ENCODE results near the gene EME2.

EME2 gene

GRCh38 chr16:1778200-1779179, 5.9 kb downstream of the EME2 start:
- no peak for DNase-seq

- no peak for DNase-seq
Observed at GRCh38 chr16:1779234-1779701, 6.7 kb downstream of the EME2 start.

GRCh38 chr16:1779741-1780676, 7.4 kb downstream of the EME2 start:
- no peak for DNase-seq

GRCh38 chr16:1780677-1781072, 8.1 kb downstream of the EME2 start:
- DNase-seq, result no peak

GRCh38 chr16:1781254-1781653, 8.6 kb downstream of the EME2 start:
- no peak for DNase-seq

GRCh38 chr16:1781758-1782407, 9.3 kb downstream of the EME2 start:
- DNase-seq, result no peak

GRCh38 chr16:1782408-1783264, 10.0 kb downstream of the EME2 start, which contains the start of the genes NUBP2 and SPSB3:
NUBP2 (plus strand) TSS chr16:1782960; CDS start chr16:1783021, 61 bp downstream.
SPSB3 (minus strand) TSS chr16:1782571; CDS start chr16:1781483, 1,088 bp downstream.
- DNase-seq, result peak; percentile 100

GRCh38 chr16:1784977-1785845, 12.6 kb downstream of the EME2 start:
- DNase-seq, result no peak

GRCh38 chr16:1785846-1786170, 13.2 kb downstream of the EME2 start:
- DNase-seq, result no peak

GRCh38 chr16:1786242-1787055, 13.8 kb downstream of the EME2 start:
- no peak for DNase-seq

- no peak for DNase-seq
Observed at GRCh38 chr16:1787056-1787321, 14.4 kb downstream of the EME2 start.

GRCh38 chr16:1787322-1788094, 14.9 kb downstream of the EME2 start:
- DNase-seq, result no peak

GRCh38 chr16:1788095-1788707, 15.6 kb downstream of the EME2 start:
- DNase-seq, result no peak

GRCh38 chr16:1788708-1789100, 16.1 kb downstream of the EME2 start:
- no peak for DNase-seq

- DNase-seq, result no peak
Observed at GRCh38 chr16:1789643-1790045, 17.0 kb downstream of the EME2 start.

GRCh38 chr16:1790261-1790610, 17.6 kb downstream of the EME2 start:
- DNase-seq, result no peak

- no peak for DNase-seq
Observed at GRCh38 chr16:1790611-1791255, 18.1 kb downstream of the EME2 start.

- DNase-seq, result no peak
Observed at GRCh38 chr16:1791256-1791942, 18.8 kb downstream of the EME2 start.
